Peyer's patch (tissue), 4 donors: ENCODE results near the gene PDLIM7. TPM values are rescaled to one million over a fixed set of nuclear protein-coding genes. Genes with fewer than 3 reads are reported as not detected.

ENCODE experiments used
- DNase-seq, 3 donors: peaks; one replicate each; pipeline ENCODE4 v3.0.0-alpha.2; 2017 to 2019
- H3K27ac ChIP-seq, 4 donors: fragments of 200-600 bp; sonication (generic); one replicate each; pipeline ENCODE4 v1.5.1; 2016 to 2019
- H3K27me3 ChIP-seq, 2 donors: fragments of 200-600 bp; sonication (generic); one replicate each; pipeline ENCODE4 v1.5.1; 2019
- H3K36me3 ChIP-seq, 3 donors: fragments of 200-600 bp; sonication (generic); one replicate each; pipeline ENCODE4 v1.5.1; 2016 to 2019
- H3K4me1 ChIP-seq, 4 donors: fragments of 200-600 bp; sonication (generic); one replicate each; pipeline ENCODE4 v1.5.1; 2016 to 2019
- H3K4me3 ChIP-seq, 4 donors: fragments of 200-600 bp; sonication (generic); 1 replicate in 3 of 4; 2 replicates in 1 of 4; pipeline ENCODE4 v1.5.1; 2016 to 2019; ENCODE audit warnings: mild to moderate bottlenecking in 1 of 4
- H3K9me3 ChIP-seq, 4 donors: fragments of 200-600 bp; sonication (generic); one replicate each; pipeline ENCODE4 v1.5.1; 2016 to 2019; ENCODE audit warnings: mild to moderate bottlenecking in 1 of 4
- POLR2A ChIP-seq, 2 donors: fragments of 450-650 bp; IDR thresholded peaks; one replicate each; pipeline ENCODE4 v1.5.1; 2017; ENCODE audit warnings: antibody characterized with exemption in 2 of 2, mild to moderate bottlenecking in 2 of 2, moderate library complexity in 2 of 2
- total RNA-seq, 4 donors: library from RNA; depleted of rRNA; stranded (reverse); fragments of >200 nt; gene quantifications; one replicate each; pipeline ENCODE4 v1.1.0, GENCODE V29; 2016
- TF ChIP-seq, protein P1 (sequence below), 6 experiments: fragments of 450-650 bp in 4 of 6; fragments of 200-600 bp in 2 of 6; sonication (generic) in 1 of 6; IDR thresholded peaks; one replicate each; pipeline ENCODE4 v1.5.1; 2017 to 2019; ENCODE audit warnings: antibody characterized with exemption in 6 of 6, mild to moderate bottlenecking in 3 of 6, moderate library complexity in 1 of 6

PDLIM7 gene
- total RNA-seq, 4 donors from 2014 or later: 17.4 to 137 (median 23.3) TPM

DNA sequence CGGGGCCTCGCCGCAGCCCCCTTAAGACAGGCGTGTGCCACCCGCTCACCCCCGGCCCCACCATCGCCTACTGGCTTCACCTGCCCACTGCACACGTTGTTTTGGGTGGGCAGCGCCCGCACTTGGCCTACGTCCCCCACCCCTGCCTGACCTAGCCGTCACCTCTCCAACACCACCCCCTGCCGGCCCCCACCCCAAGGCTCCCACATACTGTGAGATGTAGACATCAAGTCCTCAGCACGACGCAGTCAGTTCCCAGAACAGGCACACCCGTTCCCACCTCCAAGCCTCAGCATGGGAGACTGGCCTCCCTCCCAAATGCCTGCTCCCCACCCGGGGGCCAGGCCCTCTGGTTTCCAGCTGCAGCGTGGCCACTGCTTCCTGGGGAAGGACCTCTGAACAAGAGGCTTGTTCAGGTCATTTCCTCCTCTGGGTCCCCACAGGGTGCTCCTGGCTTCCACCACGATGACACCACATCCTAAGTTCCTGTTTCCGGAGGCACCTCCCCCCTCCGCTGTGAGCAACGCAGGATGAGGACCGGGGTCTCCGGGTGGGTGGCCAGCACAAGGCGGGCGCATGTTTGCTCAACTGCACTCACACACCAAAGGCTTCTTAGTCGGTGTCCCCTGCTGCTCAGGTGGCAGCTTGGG is 35.3 kb downstream of the PDLIM7 start:
- no peak overlapping the region for H3K27ac ChIP-seq

GRCh38 chr5:177459819-177460628 is 37.4 kb downstream of the PDLIM7 start:
- H3K27me3 ChIP-seq: no peaks in the 10 kb centered on the region
- DNase-seq: no peak
- no peak overlapping the region for H3K4me3 ChIP-seq
- no peak overlapping the region for H3K27ac ChIP-seq
- H3K36me3 ChIP-seq: no peaks in the 10 kb centered on the region
- no peaks in the 10 kb centered on the region for H3K9me3 ChIP-seq
- TF ChIP-seq POLR2A (IDR thresholded peaks at IDR 0.05): no peak
- TF ChIP-seq, protein P1, sequence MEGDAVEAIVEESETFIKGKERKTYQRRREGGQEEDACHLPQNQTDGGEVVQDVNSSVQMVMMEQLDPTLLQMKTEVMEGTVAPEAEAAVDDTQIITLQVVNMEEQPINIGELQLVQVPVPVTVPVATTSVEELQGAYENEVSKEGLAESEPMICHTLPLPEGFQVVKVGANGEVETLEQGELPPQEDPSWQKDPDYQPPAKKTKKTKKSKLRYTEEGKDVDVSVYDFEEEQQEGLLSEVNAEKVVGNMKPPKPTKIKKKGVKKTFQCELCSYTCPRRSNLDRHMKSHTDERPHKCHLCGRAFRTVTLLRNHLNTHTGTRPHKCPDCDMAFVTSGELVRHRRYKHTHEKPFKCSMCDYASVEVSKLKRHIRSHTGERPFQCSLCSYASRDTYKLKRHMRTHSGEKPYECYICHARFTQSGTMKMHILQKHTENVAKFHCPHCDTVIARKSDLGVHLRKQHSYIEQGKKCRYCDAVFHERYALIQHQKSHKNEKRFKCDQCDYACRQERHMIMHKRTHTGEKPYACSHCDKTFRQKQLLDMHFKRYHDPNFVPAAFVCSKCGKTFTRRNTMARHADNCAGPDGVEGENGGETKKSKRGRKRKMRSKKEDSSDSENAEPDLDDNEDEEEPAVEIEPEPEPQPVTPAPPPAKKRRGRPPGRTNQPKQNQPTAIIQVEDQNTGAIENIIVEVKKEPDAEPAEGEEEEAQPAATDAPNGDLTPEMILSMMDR (IDR thresholded peaks at IDR 0.05): no peak
- H3K4me1 ChIP-seq: peaks cover 2 to 12% (median 3%) of the 10 kb centered on the region in 4 donors

More for the DNA sequence above, 35.3 kb downstream of the PDLIM7 start:
- Histone ChIP-seq H3K27me3 (no peaks in the 10 kb centered on the region), H3K36me3 (peaks cover 0 to 16% (median 0%) of the 10 kb centered on the region in 3 donors), H3K4me1 (peaks cover 0 to 1% (median 0%) of the 10 kb centered on the region in 4 donors), H3K4me3 (no peak overlapping the region), H3K9me3 (no peaks in the 10 kb centered on the region)
- TF ChIP-seq, protein P1 (IDR thresholded peaks at IDR 0.05): no peak
- TF ChIP-seq POLR2A (IDR thresholded peaks at IDR 0.05): no peak
- no peak for DNase-seq

GRCh38 chr5:177459357-177459756 is 38.0 kb downstream of the PDLIM7 start:
- H3K27me3 ChIP-seq: no peaks in the 10 kb centered on the region
- H3K4me1 ChIP-seq: peaks cover 3 to 14% (median 4%) of the 10 kb centered on the region in 4 donors
- no peak overlapping the region for H3K27ac ChIP-seq
- no peaks in the 10 kb centered on the region for H3K9me3 ChIP-seq
- H3K4me3 ChIP-seq: no peak overlapping the region
- H3K36me3 ChIP-seq: no peaks in the 10 kb centered on the region
- DNase-seq: no peak
- TF ChIP-seq POLR2A (IDR thresholded peaks at IDR 0.05): no peak
- TF ChIP-seq, protein P1 (IDR thresholded peaks at IDR 0.05): no peak

GRCh38 chr5:177458912-177459350 is 38.5 kb downstream of the PDLIM7 start:
- no peaks in the 10 kb centered on the region for H3K36me3 ChIP-seq
- H3K27ac ChIP-seq: no peak overlapping the region
- H3K4me3 ChIP-seq: no peak overlapping the region
- no peak for DNase-seq
- no peak for TF ChIP-seq POLR2A (IDR thresholded peaks at IDR 0.05)
- TF ChIP-seq, protein P1 (IDR thresholded peaks at IDR 0.05): no peak
- no peaks in the 10 kb centered on the region for H3K9me3 ChIP-seq
- no peaks in the 10 kb centered on the region for H3K27me3 ChIP-seq
- peaks cover 3 to 18% (median 8%) of the 10 kb centered on the region in 4 donors for H3K4me1 ChIP-seq

DNA sequence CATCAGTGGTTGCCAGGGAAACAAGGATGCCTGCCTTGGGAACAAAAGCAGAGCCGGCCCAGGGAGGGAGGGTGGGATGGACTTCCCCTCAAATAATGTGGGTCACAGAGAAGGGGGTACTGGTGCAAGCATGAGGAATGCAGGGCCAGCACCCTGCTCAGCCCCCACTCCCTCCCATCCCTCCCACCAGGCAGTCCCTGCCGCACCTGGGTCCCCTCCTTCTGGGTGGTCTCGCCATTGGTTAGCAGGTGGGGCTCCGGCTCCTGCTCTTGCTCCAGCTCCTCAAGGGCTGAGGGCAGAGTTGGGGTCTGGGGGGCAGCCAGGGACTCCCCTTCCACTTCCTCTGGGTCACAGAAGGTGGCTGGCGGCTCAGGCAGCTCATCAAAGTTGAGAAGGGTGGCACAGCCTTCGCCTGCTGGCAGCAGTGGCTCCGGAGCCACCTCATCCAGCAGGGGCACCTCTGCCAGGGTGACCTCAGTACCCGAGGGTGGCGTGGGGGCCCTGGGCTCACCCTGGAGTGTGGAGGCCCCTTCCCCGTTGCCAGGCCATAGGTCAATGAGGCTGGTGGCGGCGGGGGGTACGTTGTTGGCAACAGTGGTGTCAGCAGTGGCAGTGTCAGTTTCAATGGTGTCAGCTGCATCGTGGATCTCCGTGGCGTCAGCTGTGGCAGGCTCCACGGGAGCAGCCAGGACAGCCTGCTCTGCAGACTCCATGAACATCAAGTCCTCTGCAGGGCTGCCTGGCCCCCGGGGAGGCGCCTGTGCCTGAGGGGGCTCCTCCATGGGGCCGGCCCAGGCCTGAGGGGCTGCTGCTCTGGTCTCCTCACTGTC is 39.3 kb downstream of the PDLIM7 start:
- no peak for TF ChIP-seq POLR2A (IDR thresholded peaks at IDR 0.05)
- TF ChIP-seq, protein P1 (IDR thresholded peaks at IDR 0.05): no peak
- H3K36me3 ChIP-seq: no peaks in the 10 kb centered on the region
- H3K9me3 ChIP-seq: no peaks in the 10 kb centered on the region
- peaks cover 3 to 24% (median 10%) of the 10 kb centered on the region in 4 donors for H3K4me1 ChIP-seq
- DNase-seq: no peak
- no peak overlapping the region for H3K4me3 ChIP-seq
- H3K27ac ChIP-seq: no peak overlapping the region
- H3K27me3 ChIP-seq: no peaks in the 10 kb centered on the region
